Endodermal cell (in vitro differentiated cells): ENCODE results near the gene GFOD2. TPM values are rescaled to one million over a fixed set of nuclear protein-coding genes. Genes with fewer than 3 reads are reported as not detected.
A peak's percentile ranks its signal among the peaks of the same experiment; 100 is the strongest.

Source experiments
- DNase-seq: peaks from one replicate; pipeline ENCODE4 v3.0.0-alpha.2; 2017
- H3K27ac ChIP-seq: 2 replicates; pipeline ENCODE4 v1.5.1; 2013; ENCODE audit warnings: mild to moderate bottlenecking, low read depth, low read length, moderate library complexity
- H3K27me3 ChIP-seq: 2 replicates; pipeline ENCODE4 v1.6.1; 2013; ENCODE audit warnings: mild to moderate bottlenecking, low read length, moderate library complexity; ENCODE audit not compliant: insufficient read depth, control insufficient read depth, poor library complexity, severe bottlenecking
- H3K36me3 ChIP-seq: 2 replicates; pipeline ENCODE4 v1.7.0; 2013; ENCODE audit warnings: mild to moderate bottlenecking, low read length, moderate library complexity; ENCODE audit not compliant: control insufficient read depth, insufficient read depth
- H3K4me1 ChIP-seq: one replicate; pipeline ENCODE4 v1.7.0; 2013; ENCODE audit warnings: low read length; ENCODE audit not compliant: control insufficient read depth, insufficient read depth
- H3K4me3 ChIP-seq: 2 replicates; pipeline ENCODE4 v1.5.1; 2013; ENCODE audit warnings: mild to moderate bottlenecking, low read length, moderate library complexity
- H3K9ac ChIP-seq: 2 replicates; pipeline ENCODE4 v1.6.1; 2013; ENCODE audit warnings: mild to moderate bottlenecking, low read length, moderate library complexity; ENCODE audit not compliant: poor library complexity, severe bottlenecking; ENCODE audit errors: extremely low read depth
- H3K9me3 ChIP-seq: 2 replicates; pipeline ENCODE4 v1.6.1; 2013; ENCODE audit warnings: mild to moderate bottlenecking, low read length, moderate library complexity; ENCODE audit not compliant: control insufficient read depth
- H3K27ac Mint-ChIP-seq: 2 replicates; pipeline ENCODE4 v1.8.0; 2020; ENCODE audit warnings: mixed read lengths
- H3K27me3 Mint-ChIP-seq: 2 replicates; pipeline ENCODE4 v1.8.0; 2021; ENCODE audit warnings: mild to moderate bottlenecking, mixed read lengths; ENCODE audit not compliant: insufficient read depth
- H3K36me3 Mint-ChIP-seq: 2 replicates; pipeline ENCODE4 v1.8.0; 2020; ENCODE audit warnings: low read depth, mixed read lengths
- H3K4me1 Mint-ChIP-seq: 2 replicates; pipeline ENCODE4 v1.8.0; 2020; ENCODE audit warnings: mixed read lengths
- H3K4me3 Mint-ChIP-seq: 2 replicates; pipeline ENCODE4 v1.8.0; 2020; ENCODE audit warnings: mild to moderate bottlenecking, moderate library complexity, mixed read lengths
- H3K9me3 Mint-ChIP-seq: 2 replicates; pipeline ENCODE4 v1.8.0; 2020; ENCODE audit warnings: mild to moderate bottlenecking, mixed read lengths
- WGBS, 2 experiments: methylation state at CpG; one replicate each; pipeline versions ENCODE4 v1.1.5 to v1.1.7; 2013; ENCODE audit warnings: missing lambda C conversion rate in 2 of 2, mixed read lengths in 1 of 2; ENCODE audit not compliant: insufficient coverage in 1 of 2, insufficient read length in 1 of 2; 5-methylcytosine and 5-hydroxymethylcytosine counted together
- long read RNA-seq, 4 experiments: library from polyadenylated mRNA in 2 of 4; library from RNA in 1 of 4; library from capped mRNA in 1 of 4; stranded (forward) in 3 of 4; unstranded in 1 of 4; transcript quantifications; one replicate each; pipeline ENCODE4 v2.0.0, GENCODE V29; 2020 to 2021; ENCODE audit warnings: inconsistent platforms in 1 of 4
- polyA plus RNA-seq, 2 experiments: library from polyadenylated mRNA; stranded (reverse); fragments of 50-300 nt; gene quantifications; one replicate each; pipeline ENCODE4 v1.2.3, GENCODE V29; 2013
- total RNA-seq, 2 donors: library from RNA; stranded (reverse); fragmentation: NEBNext Ultra II Directional in 1 of 2; extraction: Animal tissue kit (Norgen Biotek cat#: 25700) in 1 of 2; gene quantifications; 2 replicates in 1 of 2; 3 replicates in 1 of 2; pipeline ENCODE4 v1.2.1, GENCODE V29; 2021
- TF ChIP-seq, protein P1 (sequence below): fragments of 200-600 bp; sonication (generic); conservative IDR thresholded peaks from 2 replicates; pipeline ENCODE4 v1.5.0; 2021; ENCODE audit warnings: antibody characterized with exemption, mild to moderate bottlenecking

GFOD2 gene, protein sequence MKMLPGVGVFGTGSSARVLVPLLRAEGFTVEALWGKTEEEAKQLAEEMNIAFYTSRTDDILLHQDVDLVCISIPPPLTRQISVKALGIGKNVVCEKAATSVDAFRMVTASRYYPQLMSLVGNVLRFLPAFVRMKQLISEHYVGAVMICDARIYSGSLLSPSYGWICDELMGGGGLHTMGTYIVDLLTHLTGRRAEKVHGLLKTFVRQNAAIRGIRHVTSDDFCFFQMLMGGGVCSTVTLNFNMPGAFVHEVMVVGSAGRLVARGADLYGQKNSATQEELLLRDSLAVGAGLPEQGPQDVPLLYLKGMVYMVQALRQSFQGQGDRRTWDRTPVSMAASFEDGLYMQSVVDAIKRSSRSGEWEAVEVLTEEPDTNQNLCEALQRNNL
- total RNA-seq, result 10 to 100 TPM; 18.2 to 21.2 TPM
- 20.6 TPM for polyA plus RNA-seq (2013, experiment 1 of 2)
- polyA plus RNA-seq (2013, experiment 2 of 2), result 21.5 TPM
- long read RNA-seq, experiment 1, partial matches to known transcripts, result 3 of 5 reads
- long read RNA-seq, experiment 1, other reads (novel, unspliced or antisense), result 0 of 5 reads
- long read RNA-seq, experiment 2, transcript GFOD2-201 (3 exons, 2,126 nt), result major isoform, 11 of 13 reads
- long read RNA-seq, experiment 2, partial matches to known transcripts, result 0 of 13 reads
- long read RNA-seq, experiment 2, other reads (novel, unspliced or antisense), result 1 of 13 reads
- long read RNA-seq, experiment 3, full-length matches to known transcripts, result 75 of 84 reads
- long read RNA-seq, experiment 3, partial matches to known transcripts, result 1 of 84 reads
- long read RNA-seq, experiment 3, other reads (novel, unspliced or antisense), result 8 of 84 reads
- long read RNA-seq, experiment 4, transcript GFOD2-201 (3 exons, 2,126 nt), result major isoform, 15 of 30 reads
- long read RNA-seq, experiment 4, transcript GFOD2-205 (1 exons, 2,951 nt), result minor isoform, 11 of 30 reads
- long read RNA-seq, experiment 4, partial matches to known transcripts, result 0 of 30 reads
- long read RNA-seq, experiment 4, other reads (novel, unspliced or antisense), result 3 of 30 reads

DNA sequence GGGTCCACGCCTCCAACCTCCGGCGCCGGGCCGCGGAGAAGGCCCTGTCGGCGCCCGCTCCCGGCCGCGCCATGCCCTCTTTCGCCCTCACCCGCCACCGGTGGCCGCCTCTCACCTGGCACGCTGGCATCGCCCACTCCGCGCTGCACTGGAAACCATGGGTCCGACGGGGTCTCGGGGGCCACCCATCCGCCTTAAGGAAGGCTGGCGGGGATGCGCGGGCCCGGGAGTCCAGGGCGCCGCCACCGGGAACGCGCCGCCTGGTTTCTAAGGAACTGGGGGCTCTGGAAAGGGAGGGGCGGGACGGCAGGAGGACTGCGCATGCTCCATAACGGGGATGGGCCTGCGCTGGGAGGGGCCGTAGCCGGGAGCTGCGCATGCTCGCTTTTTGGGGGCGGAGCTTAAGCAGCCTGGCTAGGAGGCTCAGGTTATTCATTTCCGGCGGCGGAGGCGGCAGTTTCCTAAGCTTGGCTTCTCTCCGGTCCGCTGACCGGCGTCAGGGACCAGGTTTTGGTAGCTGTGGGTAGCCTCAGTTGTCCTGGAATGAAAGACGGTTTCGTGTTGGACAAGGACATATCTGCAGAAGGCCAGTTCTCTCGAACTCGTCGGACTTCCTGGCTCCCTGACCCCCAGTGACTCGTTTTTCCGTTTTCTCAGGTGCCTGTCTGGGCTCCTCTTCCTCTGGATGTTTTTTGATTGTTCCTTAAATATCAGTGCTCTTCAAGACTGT lies at the start of gene GFOD2:
GFOD2 (minus strand) TSS at position 269 of the 730 bp plus-strand sequence. CDS start 33,601 bp downstream, outside the sequence.
- Mint-ChIP-seq H3K27me3 (no peaks in the 10 kb centered on the region), H3K36me3 (peaks cover 11% of the 10 kb centered on the region), H3K4me3 (peak within 1 kb of the TSS; percentile 79), H3K27ac (peak within 1 kb of the TSS; percentile 92), H3K4me1 (peaks cover 24% of the 10 kb centered on the region), H3K9me3 (no peaks in the 10 kb centered on the region)
- Histone ChIP-seq H3K36me3 (peaks cover 9% of the 10 kb centered on the region), H3K4me3 (peak within 1 kb of the TSS; percentile 87), H3K4me1 (no peaks in the 10 kb centered on the region), H3K9me3 (no peaks in the 10 kb centered on the region), H3K27ac (no peak within 1 kb of the TSS), H3K27me3 (no peaks in the 10 kb centered on the region), H3K9ac (peak within 1 kb of the TSS; percentile 65)
- WGBS, 2 experiments, result 0 to 1% methylated on average over 29 to 59 of the region's 59 CpGs
- peak; percentile 99 for DNase-seq
- TF ChIP-seq, protein P1, sequence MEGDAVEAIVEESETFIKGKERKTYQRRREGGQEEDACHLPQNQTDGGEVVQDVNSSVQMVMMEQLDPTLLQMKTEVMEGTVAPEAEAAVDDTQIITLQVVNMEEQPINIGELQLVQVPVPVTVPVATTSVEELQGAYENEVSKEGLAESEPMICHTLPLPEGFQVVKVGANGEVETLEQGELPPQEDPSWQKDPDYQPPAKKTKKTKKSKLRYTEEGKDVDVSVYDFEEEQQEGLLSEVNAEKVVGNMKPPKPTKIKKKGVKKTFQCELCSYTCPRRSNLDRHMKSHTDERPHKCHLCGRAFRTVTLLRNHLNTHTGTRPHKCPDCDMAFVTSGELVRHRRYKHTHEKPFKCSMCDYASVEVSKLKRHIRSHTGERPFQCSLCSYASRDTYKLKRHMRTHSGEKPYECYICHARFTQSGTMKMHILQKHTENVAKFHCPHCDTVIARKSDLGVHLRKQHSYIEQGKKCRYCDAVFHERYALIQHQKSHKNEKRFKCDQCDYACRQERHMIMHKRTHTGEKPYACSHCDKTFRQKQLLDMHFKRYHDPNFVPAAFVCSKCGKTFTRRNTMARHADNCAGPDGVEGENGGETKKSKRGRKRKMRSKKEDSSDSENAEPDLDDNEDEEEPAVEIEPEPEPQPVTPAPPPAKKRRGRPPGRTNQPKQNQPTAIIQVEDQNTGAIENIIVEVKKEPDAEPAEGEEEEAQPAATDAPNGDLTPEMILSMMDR, result peak; percentile 32

DNA sequence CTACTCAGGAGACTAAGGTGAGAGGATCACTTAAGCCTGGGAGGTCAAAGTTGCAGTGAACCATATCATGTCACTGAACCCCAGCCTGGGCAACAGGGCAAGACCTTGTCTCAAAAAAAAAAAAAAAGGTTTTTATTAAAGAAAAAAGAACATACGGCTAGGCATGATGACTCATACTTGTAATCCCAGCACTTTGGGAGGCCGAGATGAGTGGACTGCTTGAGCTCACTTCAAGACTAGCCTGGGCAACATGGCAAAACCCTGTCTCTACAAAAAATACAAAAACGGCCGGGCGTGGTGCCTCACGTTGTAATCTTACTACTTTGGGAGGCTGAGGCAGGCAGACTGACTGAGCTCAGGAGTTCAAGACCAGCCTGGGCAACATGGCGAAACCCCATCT lies 48.8 kb upstream of the GFOD2 start:
- no peak overlapping the region for H3K9ac ChIP-seq
- Mint-ChIP-seq H3K27me3 (no peaks in the 10 kb centered on the region), H3K27ac (no peak overlapping the region), H3K9me3 (no peaks in the 10 kb centered on the region), H3K4me1 (no peaks in the 10 kb centered on the region), H3K36me3 (peaks cover 26% of the 10 kb centered on the region), H3K4me3 (no peak overlapping the region)
- H3K4me1 ChIP-seq, result no peaks in the 10 kb centered on the region
- no peak overlapping the region for H3K27ac ChIP-seq
- H3K36me3 ChIP-seq, result peaks cover 14% of the 10 kb centered on the region
- no peak for DNase-seq
- WGBS, 2 experiments, result 94 to 96% methylated on average over 7 of the region's 7 CpGs
- TF ChIP-seq, protein P1, result no peak
- no peak overlapping the region for H3K4me3 ChIP-seq
- H3K27me3 ChIP-seq, result no peaks in the 10 kb centered on the region
- no peaks in the 10 kb centered on the region for H3K9me3 ChIP-seq

DNA sequence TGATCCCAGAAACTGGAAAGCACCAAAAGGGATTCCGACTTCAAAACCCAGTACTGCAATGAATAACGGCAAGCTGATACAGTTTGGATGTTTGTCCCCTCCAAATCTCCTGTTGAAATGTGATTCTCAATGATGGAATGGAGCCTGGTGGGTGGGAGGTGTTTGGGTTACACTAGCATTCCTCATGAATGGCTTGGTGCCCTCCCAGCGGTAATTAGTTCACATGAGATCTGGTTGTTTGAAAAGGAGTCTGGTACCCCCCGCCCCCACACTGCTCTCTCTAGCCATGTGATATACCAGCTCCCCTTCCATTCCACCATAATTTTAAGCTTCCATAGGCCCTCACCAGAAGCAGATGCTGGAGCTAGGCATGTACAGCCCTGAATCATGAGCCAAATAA lies 47.2 kb upstream of the GFOD2 start:
- no peaks in the 10 kb centered on the region for H3K9me3 ChIP-seq
- Mint-ChIP-seq H3K36me3 (peaks cover 21% of the 10 kb centered on the region), H3K4me3 (no peak overlapping the region), H3K27ac (no peak overlapping the region), H3K27me3 (no peaks in the 10 kb centered on the region), H3K9me3 (no peaks in the 10 kb centered on the region), H3K4me1 (no peaks in the 10 kb centered on the region)
- H3K9ac ChIP-seq, result no peak overlapping the region
- no peak overlapping the region for H3K4me3 ChIP-seq
- H3K27me3 ChIP-seq, result no peaks in the 10 kb centered on the region
- no peak for DNase-seq
- no peaks in the 10 kb centered on the region for H3K4me1 ChIP-seq
- 94 to 100% methylated on average over 2 to 4 of the region's 4 CpGs for WGBS, 2 experiments
- TF ChIP-seq, protein P1, result no peak
- no peak overlapping the region for H3K27ac ChIP-seq
- H3K36me3 ChIP-seq, result peaks cover 9% of the 10 kb centered on the region
